Neural cell (in vitro differentiated cells): ENCODE measurements around the gene RAI1.

Experiments
- CTCF ChIP-seq: fragments of 450-650 bp; IDR thresholded peaks from 2 replicates; pipeline ENCODE4 v1.5.1; 2014; ENCODE audit warnings: antibody characterized with exemption, mild to moderate bottlenecking, moderate library complexity; ENCODE audit not compliant: poor library complexity, severe bottlenecking
- EP300 ChIP-seq: fragments of 450-650 bp; conservative IDR thresholded peaks from 2 replicates; pipeline ENCODE4 v1.6.1; 2014; ENCODE audit warnings: antibody characterized with exemption, mild to moderate bottlenecking, moderate library complexity; ENCODE audit not compliant: poor library complexity, severe bottlenecking
- POLR2AphosphoS5 ChIP-seq: IDR thresholded peaks from 2 replicates; pipeline ENCODE4 v1.6.1; 2012
- SMC3 ChIP-seq: fragments of 450-650 bp; conservative IDR thresholded peaks from 2 replicates; pipeline ENCODE4 v1.6.1; 2014; ENCODE audit warnings: antibody characterized with exemption, mild to moderate bottlenecking, moderate library complexity; ENCODE audit not compliant: poor library complexity
- TAF1 ChIP-seq: IDR thresholded peaks from 2 replicates; pipeline ENCODE4 v1.6.1; 2012; ENCODE audit warnings: low read depth

- TF ChIP-seq CTCF, result no peak
- no peak for TF ChIP-seq TAF1
- TF ChIP-seq SMC3, result no peak
- no peak for TF ChIP-seq EP300
- no peak for TF ChIP-seq POLR2AphosphoS5
Observed at GRCh38 chr17:17750881-17751280, 69.6 kb downstream of the RAI1 start.
